HG02798 (cell line): ENCODE data around the gene TBCD.
"Not testable (repeated sequence)": the region's sequence is repeated elsewhere in the genome, so short reads cannot be mapped to it uniquely, and the experiment has no call there.

Source experiments
- ATAC-seq: cut with Tn5 transposase; IDR thresholded peaks from one replicate; pipeline ENCODE4 v1.9.1; 2021; ENCODE audit warnings: mild to moderate bottlenecking; ENCODE audit not compliant: unreplicated experiment, poor library complexity

The TBCD gene

GRCh38 chr17:82976982-82977488 lies 225.2 kb downstream of the TBCD start:
- ATAC-seq, result no peak

- ATAC-seq, result no peak
Measured at GRCh38 chr17:82977606-82978005, 225.7 kb downstream of the TBCD start.

GRCh38 chr17:82978765-82979349 lies 227.0 kb downstream of the TBCD start:
- no peak for ATAC-seq

DNA sequence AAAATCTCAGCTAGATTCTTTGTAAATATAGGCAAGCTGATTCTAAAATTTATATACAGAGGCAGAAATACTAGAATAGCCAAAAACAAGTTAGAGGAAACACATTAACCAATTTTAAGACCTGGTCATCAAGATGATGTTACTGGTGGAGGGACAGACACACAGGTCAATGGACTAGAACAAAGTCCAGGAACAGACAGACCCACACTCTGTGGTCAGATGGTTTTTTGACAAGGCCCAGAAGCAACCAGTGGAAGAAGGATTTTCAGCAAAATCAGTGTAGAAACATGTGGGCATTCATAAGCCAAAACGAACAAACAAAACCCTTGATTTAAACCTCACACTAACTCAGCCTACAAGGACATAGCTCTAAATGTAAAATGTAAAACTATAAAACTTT lies 227.9 kb downstream of the TBCD start:
- no peak for ATAC-seq

- no peak for ATAC-seq
Measured at GRCh38 chr17:82980632-82981031, 228.8 kb downstream of the TBCD start.

DNA sequence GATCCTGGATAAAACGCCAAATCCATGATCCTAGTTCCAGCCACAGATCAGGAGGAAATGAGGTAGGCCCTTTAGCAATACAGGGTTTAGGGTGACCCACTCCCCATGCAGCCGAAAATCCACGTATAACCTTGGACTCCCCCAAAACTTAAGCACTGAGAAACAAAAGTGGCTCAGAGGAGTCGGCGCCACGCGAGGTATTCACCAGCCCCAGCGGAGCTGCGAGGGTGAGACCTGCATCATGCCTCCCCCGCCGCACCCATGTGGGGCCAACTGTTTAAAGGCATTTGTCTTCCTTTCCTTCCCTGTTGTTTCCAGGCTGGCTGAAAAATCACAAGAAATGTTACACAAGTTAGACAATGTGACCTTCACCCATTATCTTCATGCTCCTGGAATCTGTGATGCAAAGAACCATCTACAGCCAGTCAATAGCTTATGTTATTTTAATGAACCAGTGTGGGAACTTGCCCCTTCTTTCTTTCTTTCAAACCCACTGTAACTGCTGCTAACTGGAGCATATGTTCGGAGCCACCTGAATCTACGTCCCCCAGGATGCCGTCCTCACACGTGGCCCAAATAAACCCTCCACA lies 229.4 kb downstream of the TBCD start:
- ATAC-seq, result no peak

DNA sequence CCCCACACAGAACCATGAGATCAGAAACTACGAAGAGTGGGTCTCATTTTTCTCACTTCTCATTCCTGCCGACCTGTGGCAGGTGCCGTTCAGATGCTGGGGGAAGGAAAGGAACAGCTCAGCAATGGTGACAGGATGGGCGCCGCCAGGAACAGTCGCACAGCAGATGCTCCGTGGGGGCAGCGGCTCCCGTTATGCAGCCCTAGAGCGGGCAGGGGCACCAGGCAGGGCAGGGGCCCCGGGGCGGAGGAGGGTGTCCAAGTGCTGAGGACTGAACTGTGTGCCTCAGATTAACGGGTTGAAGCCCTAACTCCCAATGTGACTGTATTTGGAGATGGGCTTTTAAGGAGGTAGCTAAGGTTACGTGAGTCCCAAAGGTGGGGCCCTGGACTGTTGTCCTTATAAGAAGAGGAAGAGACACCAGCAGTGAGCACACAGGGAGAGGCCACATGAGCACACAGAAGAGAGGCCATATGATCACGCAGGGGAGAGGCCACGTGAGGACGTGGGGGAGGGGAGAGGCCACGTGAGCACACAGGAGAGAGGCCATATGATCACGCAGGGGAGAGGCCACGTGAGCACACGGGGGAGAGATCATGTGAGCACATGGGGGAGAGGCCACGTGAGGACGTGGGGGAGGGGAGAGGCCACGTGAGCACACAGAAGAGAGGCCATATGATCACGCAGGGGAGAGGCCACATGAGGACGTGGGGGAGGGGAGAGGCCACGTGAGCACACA lies 231.8 kb downstream of the TBCD start:
- no peak for ATAC-seq

DNA sequence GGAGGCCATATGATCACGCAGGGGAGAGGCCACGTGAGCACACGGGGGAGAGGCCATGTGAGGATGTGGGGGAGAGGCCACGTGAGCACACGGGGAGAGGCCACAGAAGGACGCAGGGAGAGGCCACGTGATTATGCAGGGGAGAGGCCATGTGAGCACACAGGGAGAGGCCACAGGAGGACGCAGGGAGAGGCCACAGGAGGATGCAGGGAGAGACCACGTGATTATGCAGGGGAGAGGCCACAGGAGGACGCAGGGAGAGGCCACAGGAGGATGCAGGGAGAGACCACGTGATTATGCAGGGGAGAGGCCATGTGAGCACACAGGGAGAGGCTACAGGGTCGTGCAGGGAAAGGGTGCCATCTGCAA lies 232.4 kb downstream of the TBCD start:
- ATAC-seq, result not testable (repeated sequence)

GRCh38 chr17:82984751-82985427 lies 233.0 kb downstream of the TBCD start:
- ATAC-seq, result no peak

DNA sequence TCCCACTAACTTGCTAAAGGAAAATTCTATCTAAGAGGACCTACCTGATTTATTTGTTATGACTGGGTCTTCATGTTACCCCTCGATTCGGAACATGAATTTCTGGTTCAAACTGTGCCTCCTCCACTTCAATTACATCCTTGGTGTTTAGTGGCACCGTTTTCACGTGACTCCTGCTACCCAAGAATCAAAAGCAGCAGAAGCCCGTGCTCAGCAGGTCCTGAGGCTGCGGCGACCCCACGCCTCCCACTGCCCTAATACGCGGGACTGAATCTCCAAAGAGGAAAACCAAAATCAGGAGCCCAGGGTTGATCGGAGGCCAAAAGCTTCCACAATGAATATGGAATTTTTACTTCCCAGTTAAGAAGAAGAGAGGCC lies 233.6 kb downstream of the TBCD start:
- no peak for ATAC-seq

GRCh38 chr17:82985973-82986372 lies 234.1 kb downstream of the TBCD start:
- ATAC-seq, result no peak

GRCh38 chr17:82989051-82989450 lies 237.2 kb downstream of the TBCD start:
- not testable (repeated sequence) for ATAC-seq

DNA sequence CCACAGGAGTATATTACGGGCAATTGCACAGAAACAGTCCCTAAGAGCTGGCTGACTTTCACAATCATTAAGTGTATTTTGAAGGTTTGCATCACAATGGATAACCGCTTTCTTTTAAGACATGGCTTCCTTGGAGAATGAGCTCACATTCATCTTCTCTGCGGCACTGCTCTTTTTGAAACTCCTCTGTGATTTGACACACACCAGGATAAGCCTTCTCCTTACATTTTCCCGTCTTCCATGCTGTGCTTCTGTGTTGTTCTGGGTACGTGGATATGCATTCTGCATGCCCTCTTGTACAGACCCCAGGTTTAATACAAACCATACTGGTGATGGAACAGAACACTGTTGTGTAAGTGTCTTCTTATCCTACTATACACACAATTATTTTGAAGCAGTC lies 238.0 kb downstream of the TBCD start:
- ATAC-seq, result no peak

DNA sequence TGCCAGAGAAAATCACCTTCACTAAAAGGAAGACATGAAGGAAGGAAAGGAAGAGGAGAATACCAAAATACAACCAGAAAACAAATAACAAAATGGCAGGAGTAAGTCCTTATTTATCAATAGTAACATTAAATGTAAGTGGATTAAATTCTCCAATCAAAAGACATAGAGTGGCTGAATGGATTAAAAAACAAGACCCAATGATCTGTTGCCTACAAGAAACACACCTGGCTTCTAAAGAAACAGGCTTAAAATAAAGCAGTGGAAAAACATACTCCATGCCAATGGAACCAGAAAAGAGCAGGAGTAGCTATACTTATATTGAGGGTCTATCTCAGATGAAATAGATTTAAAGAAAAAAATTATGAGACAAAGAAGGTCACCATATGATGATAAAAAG lies 241.1 kb downstream of the TBCD start:
- no peak for ATAC-seq
